Measurements from ENCODE around the gene RAD54L. TPM values are rescaled to one million over a fixed set of nuclear protein-coding genes. Genes with fewer than 3 reads are reported as not detected.
"Not testable (repeated sequence)": the region's sequence is repeated elsewhere in the genome, so short reads cannot be mapped to it uniquely, and the experiment has no call there.

RAD54L gene
- total and polyA plus RNA-seq, 4 donors = 0.08 to 8.8 (median 0.51) TPM

- DNase-seq (ENCODE audit: low spot score) = no peak
- 95% methylated on average over 3 of the region's 3 CpGs for WGBS
- Histone ChIP-seq H3K4me1 (ENCODE audit: control insufficient read depth in 4 of 4, insufficient read depth in 4 of 4, low read length in 3 of 4) (no peaks in the 10 kb centered on the region), H3K9me3 (ENCODE audit: control insufficient read depth in 4 of 4, low read length in 3 of 4) (no peaks in the 10 kb centered on the region), H3K27me3 (ENCODE audit: control insufficient read depth in 4 of 4, insufficient read depth in 4 of 4, low read length in 3 of 4) (no peaks in the 10 kb centered on the region), H3K27ac (ENCODE audit: low read depth in 1 of 2, low read length in 2 of 2) (no peak overlapping the region), H3K36me3 (ENCODE audit: control insufficient read depth in 4 of 4, insufficient read depth in 3 of 4, low read depth in 1 of 4, low read length in 3 of 4) (peaks cover 4 to 43% (median 29%) of the 10 kb centered on the region in 4 donors), H3K4me3 (ENCODE audit: low read depth in 1 of 3, low read length in 3 of 3) (no peak overlapping the region), H3K9ac (ENCODE audit: low read depth in 1 of 2, low read length in 2 of 2) (no peak overlapping the region)
- TF ChIP-seq HNF4A (conservative IDR thresholded peaks at IDR 0.05) (no peak), NR2F2 (IDR thresholded peaks at IDR 0.05) (no peak), MAX (IDR thresholded peaks at IDR 0.05) (no peak), EGR1 (IDR thresholded peaks at IDR 0.05; ENCODE audit: low read depth in 2 of 2) (no peak), SP1 (IDR thresholded peaks at IDR 0.05) (no peak)
These were observed 68.3 kb downstream of the RAD54L start for GRCh38 chr1:46315669-46316403.

- no peak for DNase-seq (ENCODE audit: low spot score)
- no peak overlapping the region for H3K4me3 ChIP-seq (ENCODE audit: low read depth in 1 of 3, low read length in 3 of 3)
- H3K36me3 ChIP-seq (ENCODE audit: control insufficient read depth in 4 of 4, insufficient read depth in 3 of 4, low read depth in 1 of 4, low read length in 3 of 4) = peaks cover 4 to 34% (median 24%) of the 10 kb centered on the region in 4 donors
- TF ChIP-seq MAX (IDR thresholded peaks at IDR 0.05) = no peak
- no peak for TF ChIP-seq RXRA (IDR thresholded peaks at IDR 0.05)
- no peak for TF ChIP-seq HNF4A (conservative IDR thresholded peaks at IDR 0.05)
- TF ChIP-seq FOXA2 (IDR thresholded peaks at IDR 0.05) = no peak
- TF ChIP-seq NR2F2 (IDR thresholded peaks at IDR 0.05) = no peak
- TF ChIP-seq ATF3 (IDR thresholded peaks at IDR 0.05) = no peak
- TF ChIP-seq TAF1 (conservative IDR thresholded peaks at IDR 0.05) = no peak
- no peak for TF ChIP-seq GABPA (IDR thresholded peaks at IDR 0.05 in 1 of 2, conservative IDR thresholded peaks at IDR 0.05 in 1 of 2)
- TF ChIP-seq FOXA1 (IDR thresholded peaks at IDR 0.05) = no peak
- no peak for TF ChIP-seq SP1 (IDR thresholded peaks at IDR 0.05)
- H3K27ac ChIP-seq (ENCODE audit: low read depth in 1 of 2, low read length in 2 of 2) = no peak overlapping the region
- WGBS = 94% methylated on average over 1 of the region's 1 CpG
- H3K4me1 ChIP-seq (ENCODE audit: control insufficient read depth in 4 of 4, insufficient read depth in 4 of 4, low read length in 3 of 4) = no peaks in the 10 kb centered on the region
- H3K27me3 ChIP-seq (ENCODE audit: control insufficient read depth in 4 of 4, insufficient read depth in 4 of 4, low read length in 3 of 4) = no peaks in the 10 kb centered on the region
- H3K9ac ChIP-seq (ENCODE audit: low read depth in 1 of 2, low read length in 2 of 2) = no peak overlapping the region
- no peaks in the 10 kb centered on the region for H3K9me3 ChIP-seq (ENCODE audit: control insufficient read depth in 4 of 4, low read length in 3 of 4)
These were observed 69.8 kb downstream of the RAD54L start for GRCh38 chr1:46317323-46317722.

- 95% methylated on average over 6 of the region's 6 CpGs for WGBS
- H3K9ac ChIP-seq (ENCODE audit: low read depth in 1 of 2, low read length in 2 of 2); DNase-seq (ENCODE audit: low spot score): not testable (repeated sequence)
These were observed 71.7 kb downstream of the RAD54L start for GRCh38 chr1:46319301-46319700.

GRCh38 chr1:46319960-46320914 lies 72.7 kb downstream of the RAD54L start:
- not testable (repeated sequence) for H3K4me1 ChIP-seq (ENCODE audit: control insufficient read depth in 4 of 4, insufficient read depth in 4 of 4, low read length in 3 of 4); DNase-seq (ENCODE audit: low spot score); H3K4me3 ChIP-seq (ENCODE audit: low read depth in 1 of 3, low read length in 3 of 3); H3K9ac ChIP-seq (ENCODE audit: low read depth in 1 of 2, low read length in 2 of 2); H3K27ac ChIP-seq (ENCODE audit: low read depth in 1 of 2, low read length in 2 of 2); H3K27me3 ChIP-seq (ENCODE audit: control insufficient read depth in 4 of 4, insufficient read depth in 4 of 4, low read length in 3 of 4); H3K9me3 ChIP-seq (ENCODE audit: control insufficient read depth in 4 of 4, low read length in 3 of 4)
- WGBS = 91% methylated on average over 11 of the region's 13 CpGs
- H3K36me3 ChIP-seq (ENCODE audit: control insufficient read depth in 4 of 4, insufficient read depth in 3 of 4, low read depth in 1 of 4, low read length in 3 of 4) = peaks cover 2 to 14% (median 12%) of the 10 kb centered on the region in 4 donors

More at GRCh38 chr1:46319301-46319700, 71.7 kb downstream of the RAD54L start:
- not testable (repeated sequence) for H3K9me3 ChIP-seq (ENCODE audit: control insufficient read depth in 4 of 4, low read length in 3 of 4); H3K4me3 ChIP-seq (ENCODE audit: low read depth in 1 of 3, low read length in 3 of 3); H3K27me3 ChIP-seq (ENCODE audit: control insufficient read depth in 4 of 4, insufficient read depth in 4 of 4, low read length in 3 of 4); H3K27ac ChIP-seq (ENCODE audit: low read depth in 1 of 2, low read length in 2 of 2); H3K4me1 ChIP-seq (ENCODE audit: control insufficient read depth in 4 of 4, insufficient read depth in 4 of 4, low read length in 3 of 4)
- H3K36me3 ChIP-seq (ENCODE audit: control insufficient read depth in 4 of 4, insufficient read depth in 3 of 4, low read depth in 1 of 4, low read length in 3 of 4) = peaks cover 2 to 21% (median 14%) of the 10 kb centered on the region in 4 donors

GRCh38 chr1:46322191-46322590 lies 74.6 kb downstream of the RAD54L start:
- not testable (repeated sequence) for H3K9ac ChIP-seq (ENCODE audit: low read depth in 1 of 2, low read length in 2 of 2); H3K4me1 ChIP-seq (ENCODE audit: control insufficient read depth in 4 of 4, insufficient read depth in 4 of 4, low read length in 3 of 4); H3K36me3 ChIP-seq (ENCODE audit: control insufficient read depth in 4 of 4, insufficient read depth in 3 of 4, low read depth in 1 of 4, low read length in 3 of 4); H3K27ac ChIP-seq (ENCODE audit: low read depth in 1 of 2, low read length in 2 of 2); DNase-seq (ENCODE audit: low spot score); H3K27me3 ChIP-seq (ENCODE audit: control insufficient read depth in 4 of 4, insufficient read depth in 4 of 4, low read length in 3 of 4); H3K4me3 ChIP-seq (ENCODE audit: low read depth in 1 of 3, low read length in 3 of 3); H3K9me3 ChIP-seq (ENCODE audit: control insufficient read depth in 4 of 4, low read length in 3 of 4)
- 96% methylated on average over 6 of the region's 6 CpGs for WGBS
